ENCODE measurements around the gene SACS.

DNA sequence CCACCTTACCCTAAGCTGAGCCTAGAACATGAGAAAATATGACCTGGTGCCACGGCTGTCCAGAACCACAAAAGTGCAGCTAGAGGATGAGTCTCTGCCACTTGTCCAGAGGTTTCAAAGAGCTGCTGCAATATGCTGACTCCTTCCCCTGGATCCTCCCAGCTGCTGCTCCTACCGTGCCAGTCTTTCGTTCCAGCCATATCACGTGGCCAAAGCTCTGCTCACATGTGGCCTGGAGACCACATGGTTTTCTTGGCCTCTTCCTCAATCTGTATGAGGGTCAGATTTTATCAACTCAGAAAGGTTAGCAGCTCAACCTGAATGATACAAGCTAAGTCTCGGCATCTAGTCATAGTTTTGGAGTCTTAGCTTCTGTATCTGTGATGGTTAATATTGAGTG lies 3.2 kb upstream of the SACS start:
- TF ChIP-seq EZH2 (IDR thresholded peaks at IDR 0.05) (no peak), EGR1 (IDR thresholded peaks at IDR 0.05; ENCODE audit: low read depth) (no peak), ZNF274 (IDR thresholded peaks at IDR 0.05; ENCODE audit: low read depth, low read length) (no peak), YY1 (IDR thresholded peaks at IDR 0.05; ENCODE audit: extremely low read depth, insufficient replicate concordance, low read depth, low read length) (no peak), POLR2A (IDR thresholded peaks at IDR 0.05; ENCODE audit: borderline replicate concordance, extremely low read depth, insufficient read depth, insufficient read length) (no peak), FOSL1 (IDR thresholded peaks at IDR 0.05; ENCODE audit: low read depth) (no peak), ATF3 (IDR thresholded peaks at IDR 0.05) (no peak)
- TF ChIP-seq, protein P1, sequence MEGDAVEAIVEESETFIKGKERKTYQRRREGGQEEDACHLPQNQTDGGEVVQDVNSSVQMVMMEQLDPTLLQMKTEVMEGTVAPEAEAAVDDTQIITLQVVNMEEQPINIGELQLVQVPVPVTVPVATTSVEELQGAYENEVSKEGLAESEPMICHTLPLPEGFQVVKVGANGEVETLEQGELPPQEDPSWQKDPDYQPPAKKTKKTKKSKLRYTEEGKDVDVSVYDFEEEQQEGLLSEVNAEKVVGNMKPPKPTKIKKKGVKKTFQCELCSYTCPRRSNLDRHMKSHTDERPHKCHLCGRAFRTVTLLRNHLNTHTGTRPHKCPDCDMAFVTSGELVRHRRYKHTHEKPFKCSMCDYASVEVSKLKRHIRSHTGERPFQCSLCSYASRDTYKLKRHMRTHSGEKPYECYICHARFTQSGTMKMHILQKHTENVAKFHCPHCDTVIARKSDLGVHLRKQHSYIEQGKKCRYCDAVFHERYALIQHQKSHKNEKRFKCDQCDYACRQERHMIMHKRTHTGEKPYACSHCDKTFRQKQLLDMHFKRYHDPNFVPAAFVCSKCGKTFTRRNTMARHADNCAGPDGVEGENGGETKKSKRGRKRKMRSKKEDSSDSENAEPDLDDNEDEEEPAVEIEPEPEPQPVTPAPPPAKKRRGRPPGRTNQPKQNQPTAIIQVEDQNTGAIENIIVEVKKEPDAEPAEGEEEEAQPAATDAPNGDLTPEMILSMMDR (IDR thresholded peaks at IDR 0.05 in 2 of 3, conservative IDR thresholded peaks at IDR 0.05 in 1 of 3; ENCODE audit: borderline replicate concordance in 1 of 3, insufficient read depth in 1 of 3, low read depth in 2 of 3, low read length in 2 of 3), result no peak
